ENCODE measurements around the gene KRT12.
"Not testable (repeated sequence)": the region's sequence is repeated elsewhere in the genome, so short reads cannot be mapped to it uniquely, and the experiment has no call there.

Gene KRT12

DNA sequence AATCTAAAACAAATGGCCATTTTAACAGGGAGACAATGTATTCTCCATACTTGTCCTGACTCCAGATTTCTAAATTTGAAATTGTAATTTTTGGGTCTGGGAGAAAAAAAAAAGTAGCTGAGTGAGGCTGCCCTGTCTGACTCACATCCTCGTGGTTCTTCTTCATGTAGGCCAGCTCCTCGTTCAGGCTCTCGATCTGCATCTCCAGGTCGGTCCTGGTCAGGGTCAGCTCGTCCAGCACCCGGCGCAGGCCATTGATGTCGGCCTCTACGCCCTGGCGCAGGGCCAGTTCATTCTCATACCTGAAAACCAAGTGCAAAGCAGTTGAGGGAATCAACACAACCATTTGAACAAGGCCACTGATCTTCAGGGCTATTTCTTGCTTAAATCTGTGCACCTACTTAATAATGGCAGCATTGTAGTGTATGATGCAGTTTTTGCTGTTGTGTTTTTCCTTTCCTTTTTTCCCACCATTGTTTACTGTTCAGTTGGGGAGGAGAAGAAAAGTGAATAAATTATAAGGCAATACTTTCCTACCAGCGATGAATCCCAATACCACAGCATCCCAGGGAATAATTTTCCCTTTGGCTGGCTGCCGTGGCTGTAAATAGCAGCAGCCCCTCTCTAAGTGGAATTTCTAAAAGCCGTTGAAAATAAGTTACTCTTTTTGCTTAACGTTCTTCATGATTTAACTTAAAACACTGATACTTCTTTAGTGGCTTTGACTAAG is 2.2 kb downstream of the KRT12 start:
- no peak overlapping the region for H3K27ac Mint-ChIP-seq
- no peaks in the 10 kb centered on the region for H3K4me1 Mint-ChIP-seq
- ATAC-seq, result no peak
- no peak overlapping the region for H3K4me3 Mint-ChIP-seq
- no peaks in the 10 kb centered on the region for H3K9me3 Mint-ChIP-seq
- no peaks in the 10 kb centered on the region for H3K36me3 Mint-ChIP-seq
- peaks cover 49% of the 10 kb centered on the region for H3K27me3 Mint-ChIP-seq

DNA sequence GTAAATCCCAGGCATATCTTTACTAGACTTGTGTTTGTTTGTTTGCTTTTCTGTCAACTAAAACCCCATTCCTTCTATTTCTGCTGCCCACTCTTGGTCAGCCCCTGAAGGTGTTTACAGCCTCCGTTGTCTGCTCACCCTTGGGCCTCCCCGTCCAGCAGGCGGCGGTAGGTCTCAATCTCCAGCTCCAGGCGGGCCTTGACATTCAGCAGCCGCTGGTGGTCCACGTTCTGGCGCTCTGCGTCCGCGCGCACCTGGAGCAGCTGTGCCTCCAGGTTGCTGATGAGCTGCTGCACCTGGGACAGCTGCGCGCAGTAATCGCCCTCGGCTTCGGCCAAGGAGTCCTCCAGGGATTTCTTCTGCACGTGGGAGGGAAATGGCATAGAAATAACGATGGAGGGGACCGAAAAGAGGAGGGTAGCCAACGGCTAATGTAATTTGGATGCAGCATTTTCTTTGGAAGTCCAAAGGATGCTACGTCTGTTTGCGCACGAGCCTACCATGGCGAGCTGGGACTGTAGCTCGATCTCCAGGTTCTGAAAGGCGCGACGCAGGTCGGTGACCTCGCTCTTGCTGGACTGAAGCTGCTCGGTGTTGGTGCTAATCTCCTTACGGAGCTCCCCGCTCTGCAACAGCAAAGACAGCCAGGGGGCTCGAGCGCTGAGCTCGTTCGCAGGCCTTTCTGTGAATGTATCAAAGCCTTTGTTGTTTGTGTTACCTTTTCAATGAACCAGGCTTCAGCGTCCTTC is 3.9 kb downstream of the KRT12 start:
- no peak for ATAC-seq
- Mint-ChIP-seq H3K36me3 (no peaks in the 10 kb centered on the region), H3K4me3 (no peak overlapping the region), H3K27ac (no peak overlapping the region), H3K9me3 (no peaks in the 10 kb centered on the region), H3K4me1 (no peaks in the 10 kb centered on the region), H3K27me3 (peaks cover 41% of the 10 kb centered on the region)

DNA sequence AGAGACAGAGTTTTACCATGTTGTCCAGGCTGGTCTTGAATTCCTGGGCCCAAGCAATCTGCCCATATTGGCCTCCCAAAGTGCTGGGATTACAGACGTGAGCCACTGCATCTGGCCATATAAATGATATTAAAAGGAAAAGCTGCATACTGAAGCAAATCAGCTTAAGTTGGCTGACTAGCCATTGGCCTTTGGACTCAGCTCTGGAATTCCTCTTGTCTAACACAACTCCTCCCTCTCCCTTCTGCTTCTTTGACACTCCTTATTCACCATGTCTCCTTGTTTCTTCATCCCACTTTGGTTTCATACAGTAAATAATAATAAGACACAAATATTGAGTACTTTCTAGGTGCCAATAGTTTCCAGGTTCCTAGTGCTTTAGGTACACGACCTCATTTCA is 7.5 kb downstream of the KRT12 start:
- H3K27ac Mint-ChIP-seq, result no peak overlapping the region
- ATAC-seq, result no peak
- H3K27me3 Mint-ChIP-seq, result peaks cover 30% of the 10 kb centered on the region
- no peaks in the 10 kb centered on the region for H3K9me3 Mint-ChIP-seq
- H3K4me1 Mint-ChIP-seq, result no peaks in the 10 kb centered on the region
- H3K36me3 Mint-ChIP-seq, result no peaks in the 10 kb centered on the region
- no peak overlapping the region for H3K4me3 Mint-ChIP-seq

- not testable (repeated sequence) for H3K9me3 Mint-ChIP-seq, H3K4me1 Mint-ChIP-seq, H3K27ac Mint-ChIP-seq, H3K4me3 Mint-ChIP-seq, H3K36me3 Mint-ChIP-seq, ATAC-seq
- H3K27me3 Mint-ChIP-seq, result peaks cover 27% of the 10 kb centered on the region
These were observed 8.4 kb downstream of the KRT12 start for GRCh38 chr17:40858667-40859066.

- Mint-ChIP-seq H3K4me1 (no peaks in the 10 kb centered on the region), H3K27me3 (peaks cover 21% of the 10 kb centered on the region), H3K9me3 (no peaks in the 10 kb centered on the region), H3K36me3 (no peaks in the 10 kb centered on the region), H3K4me3 (no peak overlapping the region), H3K27ac (no peak overlapping the region)
- ATAC-seq, result no peak
These were observed 9.5 kb downstream of the KRT12 start for GRCh38 chr17:40857535-40857934.

GRCh38 chr17:40854175-40854814 is 12.7 kb downstream of the KRT12 start:
- H3K9me3 Mint-ChIP-seq, result no peaks in the 10 kb centered on the region
- no peak for ATAC-seq
- peaks cover 25% of the 10 kb centered on the region for H3K27me3 Mint-ChIP-seq
- no peaks in the 10 kb centered on the region for H3K4me1 Mint-ChIP-seq
- H3K4me3 Mint-ChIP-seq, result no peak overlapping the region
- H3K27ac Mint-ChIP-seq, result no peak overlapping the region
- H3K36me3 Mint-ChIP-seq, result no peaks in the 10 kb centered on the region

DNA sequence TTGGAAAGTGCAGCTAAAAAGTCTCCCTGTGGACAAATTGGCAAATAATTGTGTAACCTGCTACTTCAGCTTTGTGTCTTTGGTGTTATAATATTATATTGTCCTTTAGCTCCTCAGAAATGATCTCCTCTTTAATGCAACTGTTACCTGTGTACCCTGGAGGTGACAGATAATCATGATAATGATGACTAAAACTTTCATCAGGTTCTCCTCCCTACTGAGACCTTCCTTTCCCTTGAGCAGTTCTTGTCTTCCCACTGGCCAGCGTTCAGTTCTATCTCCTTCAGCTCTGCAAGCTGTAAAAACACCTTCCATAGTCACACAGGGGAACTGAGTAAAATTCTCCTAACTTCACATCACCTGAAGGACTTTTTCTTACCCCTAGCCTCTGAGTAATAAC is 14.7 kb downstream of the KRT12 start:
- H3K36me3 Mint-ChIP-seq, result no peaks in the 10 kb centered on the region
- H3K27ac Mint-ChIP-seq, result no peak overlapping the region
- peaks cover 25% of the 10 kb centered on the region for H3K27me3 Mint-ChIP-seq
- no peak for ATAC-seq
- no peak overlapping the region for H3K4me3 Mint-ChIP-seq
- H3K4me1 Mint-ChIP-seq, result no peaks in the 10 kb centered on the region
- H3K9me3 Mint-ChIP-seq, result no peaks in the 10 kb centered on the region

DNA sequence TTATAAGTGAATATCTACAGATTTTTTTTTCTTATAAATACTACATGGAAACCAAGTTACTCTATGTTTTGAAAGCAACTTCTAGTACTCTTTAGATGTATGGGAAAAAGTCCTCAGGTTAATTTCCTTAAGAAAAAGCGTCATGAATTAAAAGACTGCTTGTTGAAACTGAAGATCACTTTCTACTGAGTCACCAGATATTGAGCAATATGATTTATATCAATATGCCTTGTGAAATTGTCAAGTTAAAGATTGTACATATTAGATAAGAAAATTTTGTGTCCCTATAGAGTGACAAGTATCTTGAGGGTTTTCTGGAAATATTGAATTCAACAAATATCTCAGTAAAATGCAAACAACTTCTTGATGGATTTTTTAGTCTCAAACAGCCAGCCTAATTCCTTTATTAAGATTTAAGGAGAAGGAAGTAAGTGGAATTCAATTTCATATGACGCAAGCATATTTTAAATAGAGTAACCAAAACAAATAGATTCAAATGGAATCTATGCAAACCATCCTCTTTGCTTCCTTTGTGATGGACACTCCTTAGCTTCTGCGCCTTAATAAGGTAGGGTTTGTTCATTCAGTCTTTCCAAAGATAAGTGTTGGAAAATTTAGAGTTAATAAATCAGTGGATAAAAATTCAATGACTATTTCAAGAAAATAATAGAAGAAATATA is 16.6 kb downstream of the KRT12 start:
- no peaks in the 10 kb centered on the region for H3K9me3 Mint-ChIP-seq
- H3K36me3 Mint-ChIP-seq, result no peaks in the 10 kb centered on the region
- ATAC-seq, result no peak
- H3K4me1 Mint-ChIP-seq, result no peaks in the 10 kb centered on the region
- H3K27me3 Mint-ChIP-seq, result peaks cover 33% of the 10 kb centered on the region
- H3K4me3 Mint-ChIP-seq, result no peak overlapping the region
- H3K27ac Mint-ChIP-seq, result no peak overlapping the region

DNA sequence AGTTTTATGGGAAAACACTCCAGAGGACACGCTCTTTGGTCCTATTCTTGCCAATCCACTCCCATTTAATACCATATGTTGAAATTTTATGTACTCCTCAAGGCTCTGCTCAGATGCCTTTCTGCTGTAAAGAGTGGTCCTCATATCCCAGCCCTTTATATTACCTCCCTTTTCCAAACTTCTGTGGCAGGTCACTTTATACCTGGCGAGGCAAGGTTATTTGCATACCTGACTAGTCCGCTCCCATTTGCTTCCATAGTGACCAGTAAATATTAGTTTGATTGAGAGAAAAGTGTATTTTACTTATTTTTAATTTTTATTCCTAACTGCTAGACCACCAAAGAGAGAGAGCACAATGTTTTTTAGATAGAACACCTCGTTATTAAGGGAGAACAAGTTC is 17.3 kb downstream of the KRT12 start:
- Mint-ChIP-seq H3K36me3 (no peaks in the 10 kb centered on the region), H3K4me3 (no peak overlapping the region), H3K9me3 (no peaks in the 10 kb centered on the region), H3K27me3 (peaks cover 40% of the 10 kb centered on the region), H3K4me1 (no peaks in the 10 kb centered on the region), H3K27ac (no peak overlapping the region)
- no peak for ATAC-seq

- no peaks in the 10 kb centered on the region for H3K4me1 Mint-ChIP-seq
- no peak overlapping the region for H3K4me3 Mint-ChIP-seq
- peaks cover 44% of the 10 kb centered on the region for H3K27me3 Mint-ChIP-seq
- no peak for ATAC-seq
- no peak overlapping the region for H3K27ac Mint-ChIP-seq
- H3K36me3 Mint-ChIP-seq, result no peaks in the 10 kb centered on the region
- H3K9me3 Mint-ChIP-seq, result no peaks in the 10 kb centered on the region
These were observed 18.3 kb downstream of the KRT12 start for GRCh38 chr17:40848583-40849235.

DNA sequence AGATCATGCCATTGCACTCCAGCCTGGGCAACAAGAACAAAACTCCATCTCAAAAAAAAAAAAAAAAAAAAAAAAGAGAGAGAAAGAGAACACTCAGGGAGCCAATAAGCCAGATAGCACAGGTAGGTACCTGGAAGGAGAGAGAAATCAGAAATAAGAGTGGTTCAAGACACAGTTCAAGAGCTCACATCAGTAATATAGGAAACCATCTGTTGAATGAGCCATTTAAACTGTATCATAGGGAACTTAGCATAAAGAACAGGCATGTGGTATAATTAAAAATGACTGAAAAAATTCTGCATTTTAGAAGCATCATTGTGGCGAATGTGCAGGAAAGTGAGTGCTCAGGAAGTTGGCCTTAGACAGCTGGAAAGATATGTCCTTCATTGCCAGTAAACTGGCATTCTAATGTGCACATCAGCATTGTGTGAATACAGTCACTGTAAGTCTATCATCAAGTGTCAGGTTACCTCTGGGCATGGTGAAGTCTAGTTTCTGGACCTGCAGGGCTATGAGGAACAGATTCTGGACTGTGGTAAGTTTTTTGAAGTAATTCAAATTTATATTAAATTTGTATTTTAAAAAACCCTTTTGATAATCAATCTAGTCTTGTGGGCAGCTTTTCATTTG is 20.4 kb downstream of the KRT12 start:
- Mint-ChIP-seq H3K27me3 (peaks cover 51% of the 10 kb centered on the region), H3K9me3 (no peaks in the 10 kb centered on the region), H3K4me1 (no peaks in the 10 kb centered on the region)

GRCh38 chr17:40844671-40845107 is 22.3 kb downstream of the KRT12 start:
- no peak overlapping the region for H3K4me3 Mint-ChIP-seq
- no peak overlapping the region for H3K27ac Mint-ChIP-seq
- ATAC-seq, result no peak
- no peaks in the 10 kb centered on the region for H3K9me3 Mint-ChIP-seq
- H3K27me3 Mint-ChIP-seq, result peaks cover 51% of the 10 kb centered on the region
- no peaks in the 10 kb centered on the region for H3K4me1 Mint-ChIP-seq
- H3K36me3 Mint-ChIP-seq, result no peaks in the 10 kb centered on the region

More for the DNA sequence above, 20.4 kb downstream of the KRT12 start:
- no peaks in the 10 kb centered on the region for H3K36me3 Mint-ChIP-seq
- ATAC-seq, result no peak
- no peak overlapping the region for H3K27ac Mint-ChIP-seq
- no peak overlapping the region for H3K4me3 Mint-ChIP-seq

GRCh38 chr17:40843242-40843641 is 23.8 kb downstream of the KRT12 start:
- ATAC-seq, result no peak
- no peak overlapping the region for H3K4me3 Mint-ChIP-seq

DNA sequence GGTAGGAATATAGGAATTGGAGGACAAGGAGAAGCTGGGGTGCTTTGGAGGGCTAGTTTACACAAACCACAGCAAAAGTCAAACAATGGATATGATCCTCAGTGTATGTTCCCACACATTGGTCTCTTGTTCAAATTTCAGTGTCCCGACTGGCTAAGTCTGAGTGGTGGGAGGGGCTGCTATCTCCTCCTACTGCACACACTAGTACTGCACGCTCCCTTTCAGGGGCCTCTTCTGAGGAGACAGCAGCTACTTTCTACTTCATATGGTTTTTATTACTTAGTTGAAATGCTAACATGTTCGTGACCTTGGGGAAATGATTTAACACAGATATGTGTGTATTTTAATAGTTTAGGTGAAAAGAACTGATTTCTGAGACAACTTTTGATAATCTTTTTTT is 25.8 kb downstream of the KRT12 start:
- Mint-ChIP-seq H3K4me1 (no peaks in the 10 kb centered on the region), H3K9me3 (no peaks in the 10 kb centered on the region), H3K4me3 (no peak overlapping the region), H3K27ac (no peak overlapping the region), H3K27me3 (peaks cover 50% of the 10 kb centered on the region), H3K36me3 (no peaks in the 10 kb centered on the region)
- no peak for ATAC-seq

More at GRCh38 chr17:40843242-40843641, 23.8 kb downstream of the KRT12 start:
- Mint-ChIP-seq H3K9me3 (no peaks in the 10 kb centered on the region), H3K36me3 (no peaks in the 10 kb centered on the region), H3K27ac (no peak overlapping the region), H3K4me1 (no peaks in the 10 kb centered on the region), H3K27me3 (peaks cover 51% of the 10 kb centered on the region)
